Subcutaneous adipose tissue (tissue), 4 donors: ENCODE results near the gene KRTCAP3. TPM values are rescaled to one million over a fixed set of nuclear protein-coding genes. Genes with fewer than 3 reads are reported as not detected.

Experiments
- CTCF ChIP-seq: fragments of 450-650 bp; IDR thresholded peaks from one replicate; pipeline ENCODE4 v1.5.1; 2016; ENCODE audit warnings: low read depth, mild to moderate bottlenecking, control low read depth, antibody characterized with exemption, moderate library complexity
- total RNA-seq, 4 donors: library from RNA; depleted of rRNA; stranded (reverse); fragments of >200 nt; gene quantifications; one replicate each; pipeline ENCODE4 v1.1.0, GENCODE V29; 2016

KRTCAP3 gene
- total RNA-seq, 4 donors from 2014 or later, result 0.66 to 2.0 (median 1.1) TPM; not detected in 1

GRCh38 chr2:27445615-27446014 is 3.4 kb downstream of the KRTCAP3 start:
- no peak for TF ChIP-seq CTCF

GRCh38 chr2:27446057-27446456 is 3.9 kb downstream of the KRTCAP3 start:
- no peak for TF ChIP-seq CTCF

- TF ChIP-seq CTCF, result no peak
Measured at GRCh38 chr2:27448381-27448780, 6.2 kb downstream of the KRTCAP3 start.

GRCh38 chr2:27451095-27451494 is 8.9 kb downstream of the KRTCAP3 start:
- no peak for TF ChIP-seq CTCF

- TF ChIP-seq CTCF, result no peak
Measured at GRCh38 chr2:27453968-27454367, 11.8 kb downstream of the KRTCAP3 start.

GRCh38 chr2:27461118-27461517 is 18.9 kb downstream of the KRTCAP3 start:
- no peak for TF ChIP-seq CTCF

GRCh38 chr2:27464443-27464842 is 22.3 kb downstream of the KRTCAP3 start:
- TF ChIP-seq CTCF, result no peak

DNA sequence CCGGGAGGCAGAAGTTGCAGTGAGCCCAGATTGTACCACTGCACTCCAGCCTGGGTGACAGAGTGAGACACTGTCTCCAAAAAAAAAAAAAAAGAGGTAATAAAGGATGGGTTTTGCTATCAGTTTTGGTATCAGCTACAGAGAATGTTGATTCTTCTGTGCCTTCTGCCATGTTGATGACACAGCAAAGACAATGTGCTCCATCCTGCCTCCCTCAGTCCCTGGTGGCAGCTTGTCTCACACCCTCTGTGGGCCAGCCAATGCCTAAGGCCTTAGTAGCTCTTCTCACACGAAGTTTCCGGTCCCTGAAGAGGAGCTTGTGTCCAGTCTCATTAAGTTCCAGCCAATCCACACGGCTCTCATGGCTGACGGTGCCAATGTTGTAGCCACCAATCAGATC is 29.8 kb downstream of the KRTCAP3 start:
- TF ChIP-seq CTCF, result no peak
